NOMO-1 treated with dmso at 0.1 percent for 144 hours (cell line): ENCODE measurements around the gene REG3G.
"Not testable (repeated sequence)": the region's sequence is repeated elsewhere in the genome, so short reads cannot be mapped to it uniquely, and the experiment has no call there.

Experiments
- DNase-seq: peaks from one replicate; lab custom pipeline; 2025; ENCODE audit not compliant: unreplicated experiment; lab: John Stamatoyannopoulos, UW

Gene REG3G

GRCh38 chr2:79013629-79014028 lies 11.9 kb upstream of the REG3G start:
- DNase-seq: no peak

- no peak for DNase-seq
Measured at GRCh38 chr2:79016342-79016741, 9.2 kb upstream of the REG3G start.

GRCh38 chr2:79026061-79026460 lies 559 bp downstream of the REG3G start:
- no peak for DNase-seq

GRCh38 chr2:79039944-79040343 lies 14.4 kb downstream of the REG3G start:
- no peak for DNase-seq

GRCh38 chr2:79041032-79041448 lies 15.5 kb downstream of the REG3G start:
- no peak for DNase-seq

GRCh38 chr2:79053486-79053885 lies 28.0 kb downstream of the REG3G start:
- DNase-seq: not testable (repeated sequence)

- not testable (repeated sequence) for DNase-seq
Measured at GRCh38 chr2:79054769-79055168, 29.3 kb downstream of the REG3G start.

GRCh38 chr2:79065201-79065600 lies 39.7 kb downstream of the REG3G start:
- DNase-seq: no peak

- DNase-seq: no peak
Measured at GRCh38 chr2:79071078-79071477, 45.6 kb downstream of the REG3G start.
